ENCODE results near the gene MRPL23. TPM values are rescaled to one million over a fixed set of nuclear protein-coding genes. Genes with fewer than 3 reads are reported as not detected.

The MRPL23 gene
- total and polyA plus RNA-seq, 4 donors: 33.0 to 83.9 (median 67.6) TPM

DNA sequence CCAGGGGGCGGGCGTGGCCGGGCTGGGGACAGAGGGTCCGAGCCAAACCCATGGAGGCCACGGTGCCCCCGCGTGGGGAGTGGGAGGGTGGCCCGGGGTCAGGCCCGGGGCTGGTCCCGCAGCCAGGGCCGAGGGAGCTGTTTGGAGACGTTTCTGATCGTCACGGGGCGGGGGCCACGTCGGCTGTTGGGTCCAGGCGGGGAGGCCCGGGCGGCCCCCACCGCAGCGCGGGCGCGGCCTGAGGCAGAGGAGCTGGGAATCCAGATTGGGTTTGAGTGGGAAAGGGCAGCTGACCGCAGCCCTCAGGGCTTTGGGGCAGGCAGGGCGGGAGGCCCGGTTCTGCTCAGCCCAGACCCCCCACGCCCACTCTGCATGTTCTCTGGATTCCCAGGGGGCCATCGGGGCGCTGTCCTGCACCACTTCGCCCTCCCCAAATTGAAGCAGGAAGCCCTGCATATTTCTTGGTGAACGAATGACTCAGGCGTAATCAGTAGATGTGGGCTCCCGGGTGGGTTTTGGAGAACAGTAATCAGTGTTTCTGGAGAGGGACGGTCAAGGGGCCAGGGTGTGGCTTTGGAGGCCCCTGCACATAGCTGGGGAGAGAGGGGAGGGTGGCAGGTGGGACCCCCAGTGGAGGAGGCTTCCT is 583 bp downstream of the MRPL23 start:
- H3K9ac ChIP-seq (ENCODE audit: low read depth in 1 of 2, low read length in 2 of 2): no peak overlapping the region
- no peaks in the 10 kb centered on the region for H3K27me3 ChIP-seq (ENCODE audit: control insufficient read depth in 4 of 4, insufficient read depth in 4 of 4, low read length in 3 of 4)
- H3K4me3 ChIP-seq (ENCODE audit: low read depth in 1 of 3, low read length in 3 of 3): no peak overlapping the region
- H3K9me3 ChIP-seq (ENCODE audit: control insufficient read depth in 4 of 4, low read length in 3 of 4): no peaks in the 10 kb centered on the region
- no peaks in the 10 kb centered on the region for H3K36me3 ChIP-seq (ENCODE audit: control insufficient read depth in 4 of 4, insufficient read depth in 3 of 4, low read depth in 1 of 4, low read length in 3 of 4)
- WGBS: no CpG with 5 or more reads among the region's 36 CpGs
- H3K4me1 ChIP-seq (ENCODE audit: control insufficient read depth in 4 of 4, insufficient read depth in 4 of 4, low read length in 3 of 4): no peaks in the 10 kb centered on the region
- DNase-seq (ENCODE audit: low spot score): no peak
- no peak overlapping the region for H3K27ac ChIP-seq (ENCODE audit: low read depth in 1 of 2, low read length in 2 of 2)
- no peak for TF ChIP-seq HNF4G (IDR thresholded peaks at IDR 0.05)
- TF ChIP-seq RXRA (IDR thresholded peaks at IDR 0.05): no peak
- no peak for TF ChIP-seq GABPA (IDR thresholded peaks at IDR 0.05 in 1 of 2, conservative IDR thresholded peaks at IDR 0.05 in 1 of 2)
- no peak for TF ChIP-seq ATF3 (IDR thresholded peaks at IDR 0.05)
- no peak for TF ChIP-seq HNF4A (conservative IDR thresholded peaks at IDR 0.05)
- no peak for TF ChIP-seq MAX (IDR thresholded peaks at IDR 0.05)
- no peak for TF ChIP-seq EGR1 (IDR thresholded peaks at IDR 0.05; ENCODE audit: low read depth in 2 of 2)
- TF ChIP-seq FOXA2 (IDR thresholded peaks at IDR 0.05): no peak
- no peak for TF ChIP-seq TAF1 (conservative IDR thresholded peaks at IDR 0.05)
- TF ChIP-seq JUND (IDR thresholded peaks at IDR 0.05): no peak
- no peak for TF ChIP-seq RAD21 (IDR thresholded peaks at IDR 0.05)
- TF ChIP-seq, protein P1, sequence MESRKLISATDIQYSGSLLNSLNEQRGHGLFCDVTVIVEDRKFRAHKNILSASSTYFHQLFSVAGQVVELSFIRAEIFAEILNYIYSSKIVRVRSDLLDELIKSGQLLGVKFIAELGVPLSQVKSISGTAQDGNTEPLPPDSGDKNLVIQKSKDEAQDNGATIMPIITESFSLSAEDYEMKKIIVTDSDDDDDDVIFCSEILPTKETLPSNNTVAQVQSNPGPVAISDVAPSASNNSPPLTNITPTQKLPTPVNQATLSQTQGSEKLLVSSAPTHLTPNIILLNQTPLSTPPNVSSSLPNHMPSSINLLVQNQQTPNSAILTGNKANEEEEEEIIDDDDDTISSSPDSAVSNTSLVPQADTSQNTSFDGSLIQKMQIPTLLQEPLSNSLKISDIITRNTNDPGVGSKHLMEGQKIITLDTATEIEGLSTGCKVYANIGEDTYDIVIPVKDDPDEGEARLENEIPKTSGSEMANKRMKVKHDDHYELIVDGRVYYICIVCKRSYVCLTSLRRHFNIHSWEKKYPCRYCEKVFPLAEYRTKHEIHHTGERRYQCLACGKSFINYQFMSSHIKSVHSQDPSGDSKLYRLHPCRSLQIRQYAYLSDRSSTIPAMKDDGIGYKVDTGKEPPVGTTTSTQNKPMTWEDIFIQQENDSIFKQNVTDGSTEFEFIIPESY (IDR thresholded peaks at IDR 0.05): no peak

- no peak overlapping the region for H3K27ac ChIP-seq (ENCODE audit: low read depth in 1 of 2, low read length in 2 of 2)
- no peak overlapping the region for H3K4me3 ChIP-seq (ENCODE audit: low read depth in 1 of 3, low read length in 3 of 3)
- no peaks in the 10 kb centered on the region for H3K27me3 ChIP-seq (ENCODE audit: control insufficient read depth in 4 of 4, insufficient read depth in 4 of 4, low read length in 3 of 4)
- H3K4me1 ChIP-seq (ENCODE audit: control insufficient read depth in 4 of 4, insufficient read depth in 4 of 4, low read length in 3 of 4): no peaks in the 10 kb centered on the region
- TF ChIP-seq JUND (IDR thresholded peaks at IDR 0.05): no peak
- no peak for TF ChIP-seq YY1 (IDR thresholded peaks at IDR 0.05)
- TF ChIP-seq NR2F2 (IDR thresholded peaks at IDR 0.05): no peak
- no peak for TF ChIP-seq REST (IDR thresholded peaks at IDR 0.05)
- no peak for TF ChIP-seq SP1 (IDR thresholded peaks at IDR 0.05)
- TF ChIP-seq, protein P1 (IDR thresholded peaks at IDR 0.05): no peak
- DNase-seq (ENCODE audit: low spot score): no peak
- H3K36me3 ChIP-seq (ENCODE audit: control insufficient read depth in 4 of 4, insufficient read depth in 3 of 4, low read depth in 1 of 4, low read length in 3 of 4): no peaks in the 10 kb centered on the region
- no CpG with 5 or more reads among the region's 11 CpGs for WGBS
- H3K9ac ChIP-seq (ENCODE audit: low read depth in 1 of 2, low read length in 2 of 2): no peak overlapping the region
- H3K9me3 ChIP-seq (ENCODE audit: control insufficient read depth in 4 of 4, low read length in 3 of 4): no peaks in the 10 kb centered on the region
These were observed 1.3 kb downstream of the MRPL23 start for GRCh38 chr11:1948389-1948788.

Data from liver (tissue), 9 donors.